Adrenal gland (tissue), 12 donors: ENCODE data around the gene ASIC5. TPM values are rescaled to one million over a fixed set of nuclear protein-coding genes. Genes with fewer than 3 reads are reported as not detected.

Source experiments
- DNase-seq, 7 donors: peaks; one replicate each; pipeline ENCODE4 v3.0.0-alpha.2; 2019 to 2020
- H3K27ac ChIP-seq, 5 donors: fragments of 200-600 bp; sonication (generic) in 4 of 5; 1 replicate in 3 of 5; 2 replicates in 2 of 5; pipeline versions ENCODE4 v1.5.1 to v1.8.0; 2016 to 2020; ENCODE audit warnings: mild to moderate bottlenecking in 1 of 5
- H3K27me3 ChIP-seq: fragments of 200-600 bp; 2 replicates; pipeline ENCODE4 v1.8.0; 2021
- H3K36me3 ChIP-seq, 2 donors: fragments of 200-600 bp; replicated peaks in 1 of 2; 1 replicate in 1 of 2; 2 replicates in 1 of 2; pipeline versions ENCODE4 v1.5.1 to v1.8.0; 2018 to 2022
- H3K4me1 ChIP-seq, 2 donors: fragments of 200-600 bp; replicated peaks in 1 of 2; 1 replicate in 1 of 2; 2 replicates in 1 of 2; pipeline versions ENCODE4 v1.5.1 to v1.8.0; 2018 to 2021
- H3K4me3 ChIP-seq, 4 donors: fragments of 200-600 bp; sonication (generic) in 3 of 4; one replicate each; pipeline ENCODE4 v1.5.1; 2016 to 2018
- H3K9me3 ChIP-seq, 3 donors: fragments of 200-600 bp; sonication (generic) in 1 of 3; replicated peaks in 1 of 3; 1 replicate in 2 of 3; 2 replicates in 1 of 3; pipeline versions ENCODE4 v1.5.1 to v1.8.0; 2016 to 2021
- CTCF ChIP-seq, 6 experiments: fragments of 450-650 bp in 4 of 6; fragments of 200-600 bp in 2 of 6; sonication (generic) in 1 of 6; IDR thresholded peaks; 1 replicate in 5 of 6; 2 replicates in 1 of 6; pipeline versions ENCODE4 v1.5.1 to v1.8.0; 2016 to 2021; ENCODE audit warnings: antibody characterized with exemption in 6 of 6, mild to moderate bottlenecking in 2 of 6, moderate library complexity in 1 of 6
- POLR2A ChIP-seq, 2 donors: fragments of 450-650 bp; IDR thresholded peaks; one replicate each; pipeline ENCODE4 v1.6.1; 2017; ENCODE audit warnings: antibody characterized with exemption in 2 of 2, mild to moderate bottlenecking in 2 of 2, moderate library complexity in 1 of 2
- WGBS, 4 donors: extraction: QIAGEN DNeasy Blood & Tissue Kit in 2 of 4; methylation state at CpG; one replicate each; pipeline versions ENCODE4 v1.1.5 to v1.1.7; 2013 to 2017; 5-methylcytosine and 5-hydroxymethylcytosine counted together
- intact Hi-C, 2 donors: fragments of 100-400 bp; cut with DNase I; formaldehyde crosslinking; loops; one replicate each; pipeline versions ENCODE4 v1.14.1 to v1.15.0; 2022 to 2023
- polyA plus RNA-seq, 3 donors: library from polyadenylated mRNA; stranded (reverse); fragments of 200-250 nt in 2 of 3; fragments of 350-450 nt in 1 of 3; fragmentation: Illumina TruSeq in 1 of 3; extraction: RNeasy Lipid Tissue Mini Kit (QIAGEN cat#74804) in 1 of 3; gene quantifications; one replicate each; pipeline ENCODE4 v1.2.3, GENCODE V29; 2013 to 2014
- total RNA-seq, 9 donors: library from RNA; depleted of rRNA in 4 of 9; stranded (reverse); fragments of >200 nt in 4 of 9; fragments of 120-200 nt in 1 of 9; fragmentation: NEBNext Ultra II Directional in 1 of 9; extraction: Animal tissue kit (Norgen Biotek cat#: 25700) in 1 of 9; gene quantifications; one replicate each; pipeline versions ENCODE4 v1.1.0 to v1.2.4, GENCODE V29; 2013 to 2023
- donor health status: healthy with polysubstance abuse.
- donor health status: Bipolar disorder and iron deficiency.
- donor health status: DM: yes; HTN: yes; CAD: no.
- donor health status: DM: no; HTN: no; CAD: no.
- donor health status: DM: no; HTN: no; CAD: no.
- donor health status: DM: yes; HTN: yes; CAD: no.

Gene ASIC5
- total and polyA plus RNA-seq, 12 donors: not detected

DNA sequence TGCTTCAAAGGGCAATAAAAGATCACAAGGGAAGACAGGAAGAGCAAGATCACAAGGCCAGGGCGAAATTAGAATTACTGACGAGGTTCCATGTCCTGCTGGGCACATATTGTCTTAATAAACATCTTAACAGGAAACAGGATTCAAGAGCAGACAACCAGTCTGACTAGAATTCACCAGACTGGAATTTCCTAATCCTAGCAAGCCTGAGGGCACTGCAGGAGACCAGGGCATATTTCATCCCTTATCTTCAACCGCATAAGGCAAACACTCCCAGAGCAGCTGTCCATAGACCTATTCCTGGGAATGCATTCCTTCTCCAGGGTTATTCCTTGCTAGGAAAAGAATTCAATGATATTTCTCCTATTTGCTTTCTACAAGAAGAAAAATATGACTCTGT, 25.0 kb upstream of the ASIC5 start:
- Histone ChIP-seq H3K36me3 (no peaks in the 10 kb centered on the region), H3K4me1 (peaks cover 7% of the 10 kb centered on the region in 2 donors), H3K4me3 (no peak overlapping the region), H3K9me3 (no peaks in the 10 kb centered on the region), H3K27ac (no peak overlapping the region), H3K27me3 (no peaks in the 10 kb centered on the region)
- DNase-seq: no peak
- intact Hi-C loops: no loop called here
- TF ChIP-seq POLR2A (IDR thresholded peaks at IDR 0.05) (no peak), CTCF (IDR thresholded peaks at IDR 0.05) (no peak)
- 77 to 89% (median 82%) methylated on average over 3 of the region's 3 CpGs for WGBS, 4 donors

GRCh38 chr4:155889946-155890345, 23.9 kb upstream of the ASIC5 start:
- 91 to 94% (median 92%) methylated on average over 2 of the region's 2 CpGs for WGBS, 4 donors
- Histone ChIP-seq H3K4me1 (peaks cover 7% of the 10 kb centered on the region in 2 donors), H3K27me3 (no peaks in the 10 kb centered on the region), H3K4me3 (no peak overlapping the region), H3K27ac (no peak overlapping the region), H3K36me3 (no peaks in the 10 kb centered on the region), H3K9me3 (no peaks in the 10 kb centered on the region)
- no peak for DNase-seq
- TF ChIP-seq CTCF (IDR thresholded peaks at IDR 0.05) (no peak), POLR2A (IDR thresholded peaks at IDR 0.05) (no peak)
- intact Hi-C loops: no loop called here

- 15 to 19% (median 17%) methylated on average over 5 of the region's 5 CpGs for WGBS, 4 donors
- DNase-seq: peak; percentile 23 to 71 (median 48)
- peaks cover 7% of the 10 kb centered on the region in 2 donors for H3K4me1 ChIP-seq
- no peaks in the 10 kb centered on the region for H3K36me3 ChIP-seq
- no peaks in the 10 kb centered on the region for H3K9me3 ChIP-seq
- no peak overlapping the region for H3K4me3 ChIP-seq
- TF ChIP-seq POLR2A (IDR thresholded peaks at IDR 0.05): no peak
- no peak for TF ChIP-seq CTCF (IDR thresholded peaks at IDR 0.05)
- H3K27me3 ChIP-seq: no peaks in the 10 kb centered on the region
- intact Hi-C loops: no loop called here
- H3K27ac ChIP-seq: no peak overlapping the region
These were observed 23.1 kb upstream of the ASIC5 start for GRCh38 chr4:155889031-155889793.

DNA sequence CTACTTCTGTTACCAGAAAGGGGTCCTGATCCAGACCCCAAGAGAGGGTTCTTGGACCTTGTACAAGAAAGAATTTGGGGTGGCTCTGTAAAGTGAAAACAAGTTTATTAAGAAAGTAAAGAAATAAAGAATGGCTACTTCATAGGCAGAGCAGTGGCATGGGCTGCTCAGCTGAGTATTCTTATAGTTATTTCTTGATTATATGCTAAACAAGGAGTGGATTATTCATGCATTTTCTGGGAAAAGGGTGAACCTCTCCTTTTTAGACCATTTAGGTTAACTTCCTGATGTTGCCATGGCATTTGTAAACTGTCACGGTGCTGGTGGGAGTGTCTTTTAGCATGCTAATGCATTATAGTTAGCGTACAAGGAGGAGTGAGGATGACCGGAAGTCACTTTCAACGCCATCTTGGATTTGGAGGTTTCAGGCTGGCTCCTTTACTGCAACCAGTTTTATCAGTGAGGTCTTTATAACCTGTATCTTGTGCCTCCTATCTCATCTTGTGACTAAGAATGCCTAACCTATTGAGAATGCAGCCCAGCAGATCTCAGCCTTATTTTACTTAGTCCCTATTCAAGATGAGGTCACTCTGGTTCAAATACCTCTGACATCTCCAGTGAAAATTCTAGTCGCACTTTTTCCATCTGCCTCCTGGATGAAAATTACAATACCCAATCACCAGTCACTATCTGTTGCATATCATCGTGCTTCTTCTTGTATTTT, 21.9 kb upstream of the ASIC5 start:
- H3K36me3 ChIP-seq: no peaks in the 10 kb centered on the region
- H3K4me3 ChIP-seq: no peak overlapping the region
- no peak for TF ChIP-seq POLR2A (IDR thresholded peaks at IDR 0.05)
- no peak for TF ChIP-seq CTCF (IDR thresholded peaks at IDR 0.05)
- intact Hi-C loops: no loop called here
- no peak overlapping the region for H3K27ac ChIP-seq
- no peak for DNase-seq
- peaks cover 7% of the 10 kb centered on the region in 2 donors for H3K4me1 ChIP-seq
- H3K27me3 ChIP-seq: no peaks in the 10 kb centered on the region
- no peaks in the 10 kb centered on the region for H3K9me3 ChIP-seq
- 61 to 77% (median 65%) methylated on average over 5 to 6 of the region's 6 CpGs for WGBS, 4 donors
